Measurements from ENCODE around the gene RPUSD2. TPM values are rescaled to one million over a fixed set of nuclear protein-coding genes. Genes with fewer than 3 reads are reported as not detected.
"Not testable (repeated sequence)": the region's sequence is repeated elsewhere in the genome, so short reads cannot be mapped to it uniquely, and the experiment has no call there.

Gene RPUSD2
- polyA plus RNA-seq, 3 donors, result 1.1 to 6.3 (median 4.3) TPM

DNA sequence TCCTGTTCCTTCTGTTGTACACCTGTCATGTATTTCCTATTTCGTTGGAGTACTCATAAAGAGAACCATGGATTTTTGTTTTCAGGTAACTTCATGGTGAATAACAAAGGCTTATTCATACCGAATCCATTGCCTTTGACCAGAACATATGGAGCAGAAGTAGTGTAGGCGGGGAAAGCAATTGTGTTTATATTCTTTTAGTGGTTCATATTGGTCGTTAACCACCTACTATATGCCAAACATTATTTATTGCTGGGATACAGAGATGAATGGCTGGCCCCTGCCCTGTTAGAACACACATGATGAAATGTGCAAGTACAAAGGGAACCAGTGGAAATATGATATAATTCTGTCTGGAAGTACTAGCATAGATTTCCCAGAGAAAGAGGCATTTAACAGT is 9.8 kb downstream of the RPUSD2 start:
- TF ChIP-seq, protein P1, sequence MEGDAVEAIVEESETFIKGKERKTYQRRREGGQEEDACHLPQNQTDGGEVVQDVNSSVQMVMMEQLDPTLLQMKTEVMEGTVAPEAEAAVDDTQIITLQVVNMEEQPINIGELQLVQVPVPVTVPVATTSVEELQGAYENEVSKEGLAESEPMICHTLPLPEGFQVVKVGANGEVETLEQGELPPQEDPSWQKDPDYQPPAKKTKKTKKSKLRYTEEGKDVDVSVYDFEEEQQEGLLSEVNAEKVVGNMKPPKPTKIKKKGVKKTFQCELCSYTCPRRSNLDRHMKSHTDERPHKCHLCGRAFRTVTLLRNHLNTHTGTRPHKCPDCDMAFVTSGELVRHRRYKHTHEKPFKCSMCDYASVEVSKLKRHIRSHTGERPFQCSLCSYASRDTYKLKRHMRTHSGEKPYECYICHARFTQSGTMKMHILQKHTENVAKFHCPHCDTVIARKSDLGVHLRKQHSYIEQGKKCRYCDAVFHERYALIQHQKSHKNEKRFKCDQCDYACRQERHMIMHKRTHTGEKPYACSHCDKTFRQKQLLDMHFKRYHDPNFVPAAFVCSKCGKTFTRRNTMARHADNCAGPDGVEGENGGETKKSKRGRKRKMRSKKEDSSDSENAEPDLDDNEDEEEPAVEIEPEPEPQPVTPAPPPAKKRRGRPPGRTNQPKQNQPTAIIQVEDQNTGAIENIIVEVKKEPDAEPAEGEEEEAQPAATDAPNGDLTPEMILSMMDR (IDR thresholded peaks at IDR 0.05), result no peak
- Histone ChIP-seq H3K27me3 (ENCODE audit: control insufficient read depth in 2 of 2, insufficient read depth in 2 of 2, low read length in 2 of 2) (no peaks in the 10 kb centered on the region), H3K36me3 (replicated peaks in 1 of 2; ENCODE audit: control insufficient read depth in 1 of 2, insufficient read depth in 2 of 2, low read length in 2 of 2) (peaks cover 7 to 16% of the 10 kb centered on the region in 2 donors), H3K4me3 (replicated peaks in 1 of 3; ENCODE audit: low read depth in 2 of 3, low read length in 3 of 3) (no peak overlapping the region), H3K9me3 (replicated peaks in 1 of 2; ENCODE audit: control insufficient read depth in 1 of 2, insufficient read depth in 1 of 2, low read length in 2 of 2) (peaks cover 0 to 5% of the 10 kb centered on the region in 2 donors), H3K27ac (ENCODE audit: low read depth in 1 of 2, low read length in 2 of 2) (no peak overlapping the region), H4K20me1 (ENCODE audit: insufficient read depth, low read length) (no peaks in the 10 kb centered on the region), H3K79me2 (ENCODE audit: insufficient read depth, low read length) (no peaks in the 10 kb centered on the region), H3K4me1 (ENCODE audit: control insufficient read depth in 1 of 2, insufficient read depth in 2 of 2, low read length in 2 of 2) (no peaks in the 10 kb centered on the region), H3K4me2 (replicated peaks; ENCODE audit: extremely low read depth, low read length, poor library complexity, severe bottlenecking) (no peak overlapping the region), H3K9ac (ENCODE audit: insufficient read depth, low read length, poor library complexity, severe bottlenecking) (no peak overlapping the region), H2AFZ (ENCODE audit: insufficient read depth, low read depth, low read length, poor library complexity, severe bottlenecking) (no peak overlapping the region)
- Mint-ChIP-seq H3K27me3 (ENCODE audit: low read depth in 3 of 3) (peaks cover 0 to 4% (median 2%) of the 10 kb centered on the region in 3 donors), H3K36me3 (peaks cover 8 to 18% of the 10 kb centered on the region in 2 donors), H3K9me3 (peaks cover 2 to 16% (median 9%) of the 10 kb centered on the region in 7 donors), H3K27ac (peak overlapping the region in 1 of 7 donors; percentile 47), H3K4me3 (no peak overlapping the region), H3K4me1 (peaks cover 3% of the 10 kb centered on the region)
- intact Hi-C loops (cut with micrococcal nuclease), result no loop called here
- WGBS (ENCODE audit: insufficient coverage), result no CpG with 5 or more reads among the region's 4 CpGs
- DNase-seq, result no peak

GRCh38 chr15:40581796-40582195 is 12.7 kb downstream of the RPUSD2 start:
- not testable (repeated sequence) for H3K36me3 ChIP-seq (replicated peaks in 1 of 2; ENCODE audit: control insufficient read depth in 1 of 2, insufficient read depth in 2 of 2, low read length in 2 of 2); H3K4me3 Mint-ChIP-seq; H3K9me3 ChIP-seq (replicated peaks in 1 of 2; ENCODE audit: control insufficient read depth in 1 of 2, insufficient read depth in 1 of 2, low read length in 2 of 2); H3K9ac ChIP-seq (ENCODE audit: insufficient read depth, low read length, poor library complexity, severe bottlenecking); H3K27me3 Mint-ChIP-seq (ENCODE audit: low read depth in 3 of 3); H2AFZ ChIP-seq (ENCODE audit: insufficient read depth, low read depth, low read length, poor library complexity, severe bottlenecking); H3K4me1 Mint-ChIP-seq; H3K4me3 ChIP-seq (replicated peaks in 1 of 3; ENCODE audit: low read depth in 2 of 3, low read length in 3 of 3); H3K27me3 ChIP-seq (ENCODE audit: control insufficient read depth in 2 of 2, insufficient read depth in 2 of 2, low read length in 2 of 2); H3K27ac Mint-ChIP-seq; H3K4me2 ChIP-seq (replicated peaks; ENCODE audit: extremely low read depth, low read length, poor library complexity, severe bottlenecking); H4K20me1 ChIP-seq (ENCODE audit: insufficient read depth, low read length); H3K36me3 Mint-ChIP-seq; H3K79me2 ChIP-seq (ENCODE audit: insufficient read depth, low read length); DNase-seq; H3K27ac ChIP-seq (ENCODE audit: low read depth in 1 of 2, low read length in 2 of 2); H3K4me1 ChIP-seq (ENCODE audit: control insufficient read depth in 1 of 2, insufficient read depth in 2 of 2, low read length in 2 of 2)
- peaks cover 2 to 16% (median 9%) of the 10 kb centered on the region in 7 donors for H3K9me3 Mint-ChIP-seq
- intact Hi-C loops (cut with micrococcal nuclease), result loop anchor here in 1 of 2 donors (10.0 kb wide), 1 partner anchor 113 kb away; the partner anchor contains the start of gene RAD51
- WGBS (ENCODE audit: insufficient coverage), result no CpG with 5 or more reads among the region's 2 CpGs
